ENCODE measurements around the gene TM9SF3.

Gene TM9SF3

DNA sequence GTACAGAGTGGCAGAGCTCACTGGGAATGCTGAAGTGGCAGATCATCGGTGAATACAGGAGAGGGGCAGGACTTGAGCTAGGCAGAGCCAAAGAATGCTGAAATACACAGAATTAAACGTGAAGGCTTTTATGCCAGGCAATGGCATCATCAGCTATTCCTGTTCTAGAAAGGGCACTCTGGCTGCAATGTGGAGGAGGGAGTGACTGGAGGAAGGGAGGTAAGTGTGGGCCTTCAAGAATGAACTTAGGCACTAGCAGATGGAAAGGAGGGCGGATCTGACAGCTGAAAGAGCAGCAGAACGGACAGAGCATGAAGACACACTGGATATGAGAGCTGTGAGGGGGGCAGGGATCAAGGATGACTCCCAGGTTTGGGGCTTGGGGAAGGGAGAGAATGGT lies 12.0 kb upstream of the TM9SF3 start:
- Histone ChIP-seq H3K4me3 (ENCODE audit: low read depth, low read length, poor library complexity, severe bottlenecking) (no peak overlapping the region), H3K4me1 (ENCODE audit: insufficient read depth, low read length, severe bottlenecking) (no peaks in the 10 kb centered on the region), H3K9me3 (ENCODE audit: low read length) (no peaks in the 10 kb centered on the region), H3K27ac (ENCODE audit: low read depth, low read length, poor library complexity, severe bottlenecking) (no peak overlapping the region), H3K27me3 (ENCODE audit: insufficient read depth, low read length) (no peaks in the 10 kb centered on the region), H2AFZ (ENCODE audit: low read length) (no peak overlapping the region), H3F3A (ENCODE audit: insufficient read depth, low read length) (no peaks in the 10 kb centered on the region), H3K9me2 (ENCODE audit: low read depth, low read length) (no peaks in the 10 kb centered on the region), H4K20me1 (ENCODE audit: insufficient read depth, low read length) (no peaks in the 10 kb centered on the region), H3K36me3 (ENCODE audit: insufficient read depth, low read length) (peaks cover 84% of the 10 kb centered on the region), H3K4me2 (ENCODE audit: low read length) (no peak overlapping the region), H3K9ac (ENCODE audit: low read length) (no peak overlapping the region), H3K79me2 (ENCODE audit: insufficient read depth, low read length) (no peaks in the 10 kb centered on the region)
- no peak for TF ChIP-seq EZH2 (IDR thresholded peaks at IDR 0.05; ENCODE audit: borderline replicate concordance, low read length)
- TF ChIP-seq, protein P1, sequence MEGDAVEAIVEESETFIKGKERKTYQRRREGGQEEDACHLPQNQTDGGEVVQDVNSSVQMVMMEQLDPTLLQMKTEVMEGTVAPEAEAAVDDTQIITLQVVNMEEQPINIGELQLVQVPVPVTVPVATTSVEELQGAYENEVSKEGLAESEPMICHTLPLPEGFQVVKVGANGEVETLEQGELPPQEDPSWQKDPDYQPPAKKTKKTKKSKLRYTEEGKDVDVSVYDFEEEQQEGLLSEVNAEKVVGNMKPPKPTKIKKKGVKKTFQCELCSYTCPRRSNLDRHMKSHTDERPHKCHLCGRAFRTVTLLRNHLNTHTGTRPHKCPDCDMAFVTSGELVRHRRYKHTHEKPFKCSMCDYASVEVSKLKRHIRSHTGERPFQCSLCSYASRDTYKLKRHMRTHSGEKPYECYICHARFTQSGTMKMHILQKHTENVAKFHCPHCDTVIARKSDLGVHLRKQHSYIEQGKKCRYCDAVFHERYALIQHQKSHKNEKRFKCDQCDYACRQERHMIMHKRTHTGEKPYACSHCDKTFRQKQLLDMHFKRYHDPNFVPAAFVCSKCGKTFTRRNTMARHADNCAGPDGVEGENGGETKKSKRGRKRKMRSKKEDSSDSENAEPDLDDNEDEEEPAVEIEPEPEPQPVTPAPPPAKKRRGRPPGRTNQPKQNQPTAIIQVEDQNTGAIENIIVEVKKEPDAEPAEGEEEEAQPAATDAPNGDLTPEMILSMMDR (IDR thresholded peaks at IDR 0.05; ENCODE audit: low read length): no peak

DNA sequence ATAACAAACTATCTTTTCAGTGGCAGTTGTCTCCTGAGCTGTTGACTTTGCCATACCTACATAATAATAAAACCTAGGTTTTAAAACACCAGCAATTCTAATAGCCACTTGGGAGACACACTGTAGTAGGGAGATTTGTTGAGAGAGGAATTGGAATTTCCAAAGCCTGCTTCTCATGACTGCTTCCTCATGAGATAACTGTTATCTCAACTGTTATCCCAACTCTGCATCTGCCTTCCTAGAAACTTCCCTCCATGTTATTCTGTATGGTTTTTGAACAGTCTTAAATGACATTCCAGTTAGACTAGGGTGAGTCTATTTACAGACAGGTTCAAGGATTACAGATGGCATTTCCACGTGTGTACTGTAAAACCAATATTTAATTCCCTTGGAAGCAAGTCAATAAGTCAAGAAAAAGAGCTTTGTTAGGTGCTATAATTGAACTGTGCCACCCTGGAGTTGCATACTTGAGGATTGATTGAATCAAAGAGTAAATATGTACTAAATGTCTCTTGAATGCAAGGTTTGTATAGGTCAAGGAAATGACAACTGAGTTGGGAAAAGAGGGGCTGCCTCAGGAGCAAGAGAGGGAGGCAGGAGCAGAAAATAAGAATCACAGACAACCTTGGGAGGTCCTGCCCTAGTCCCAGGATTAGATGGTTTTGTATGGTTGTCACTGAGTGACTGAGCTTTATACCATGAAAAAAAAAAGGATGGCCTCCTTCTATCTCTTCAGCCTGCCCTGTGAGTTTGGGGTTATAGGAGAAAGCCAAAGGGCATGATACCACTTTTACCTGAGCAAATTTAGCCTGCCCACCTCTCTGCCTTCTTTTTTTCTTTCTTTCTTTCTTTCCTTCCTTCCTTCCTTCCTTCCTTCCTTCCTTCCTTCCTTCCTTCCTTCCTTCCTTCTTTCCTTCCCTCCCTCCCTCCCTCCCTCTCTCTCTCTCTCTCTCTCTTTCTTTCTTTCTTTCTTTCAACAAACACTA lies 9.9 kb upstream of the TM9SF3 start:
- TF ChIP-seq, protein P1 (IDR thresholded peaks at IDR 0.05; ENCODE audit: low read length): no peak
- no peak for TF ChIP-seq EZH2 (IDR thresholded peaks at IDR 0.05; ENCODE audit: borderline replicate concordance, low read length)
- H3K27ac ChIP-seq (ENCODE audit: low read depth, low read length, poor library complexity, severe bottlenecking): no peak overlapping the region

DNA sequence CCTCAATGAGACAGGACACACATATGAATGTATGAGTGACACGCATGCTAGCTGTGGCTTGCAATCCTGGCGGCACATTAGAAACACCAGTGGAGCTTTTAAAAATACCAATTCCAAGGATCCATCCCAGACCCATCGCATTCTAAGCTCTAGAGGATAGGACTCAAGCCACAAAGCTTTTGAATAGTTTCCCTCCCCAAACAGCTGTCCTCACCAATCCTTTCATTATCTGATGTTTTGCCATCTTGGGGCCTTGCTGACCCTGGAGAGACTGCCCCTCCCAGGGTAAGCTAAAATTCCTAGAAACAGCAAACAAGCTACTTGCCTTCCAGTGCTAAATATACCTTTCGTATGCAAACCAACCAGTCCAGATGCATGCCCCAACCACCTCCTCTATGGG lies 8.9 kb upstream of the TM9SF3 start:
- Histone ChIP-seq H3F3A (ENCODE audit: insufficient read depth, low read length) (no peaks in the 10 kb centered on the region), H3K27ac (ENCODE audit: low read depth, low read length, poor library complexity, severe bottlenecking) (no peak overlapping the region), H3K9ac (ENCODE audit: low read length) (no peak overlapping the region), H3K79me2 (ENCODE audit: insufficient read depth, low read length) (no peaks in the 10 kb centered on the region), H3K4me2 (ENCODE audit: low read length) (no peak overlapping the region), H3K9me3 (ENCODE audit: low read length) (no peaks in the 10 kb centered on the region), H4K20me1 (ENCODE audit: insufficient read depth, low read length) (no peaks in the 10 kb centered on the region), H3K27me3 (ENCODE audit: insufficient read depth, low read length) (no peaks in the 10 kb centered on the region), H3K4me1 (ENCODE audit: insufficient read depth, low read length, severe bottlenecking) (no peaks in the 10 kb centered on the region), H3K36me3 (ENCODE audit: insufficient read depth, low read length) (peaks cover 70% of the 10 kb centered on the region), H3K4me3 (ENCODE audit: low read depth, low read length, poor library complexity, severe bottlenecking) (no peak overlapping the region), H3K9me2 (ENCODE audit: low read depth, low read length) (no peaks in the 10 kb centered on the region), H2AFZ (ENCODE audit: low read length) (no peak overlapping the region)
- TF ChIP-seq EZH2 (IDR thresholded peaks at IDR 0.05; ENCODE audit: borderline replicate concordance, low read length): no peak
- TF ChIP-seq, protein P1 (IDR thresholded peaks at IDR 0.05; ENCODE audit: low read length): no peak

More for the DNA sequence above, 9.9 kb upstream of the TM9SF3 start:
- no peaks in the 10 kb centered on the region for H4K20me1 ChIP-seq (ENCODE audit: insufficient read depth, low read length)
- H3K4me3 ChIP-seq (ENCODE audit: low read depth, low read length, poor library complexity, severe bottlenecking): no peak overlapping the region
- no peaks in the 10 kb centered on the region for H3K79me2 ChIP-seq (ENCODE audit: insufficient read depth, low read length)
- H3K4me2 ChIP-seq (ENCODE audit: low read length): no peak overlapping the region
- no peaks in the 10 kb centered on the region for H3K9me2 ChIP-seq (ENCODE audit: low read depth, low read length)
- no peaks in the 10 kb centered on the region for H3F3A ChIP-seq (ENCODE audit: insufficient read depth, low read length)
- H3K9ac ChIP-seq (ENCODE audit: low read length): no peak overlapping the region
- no peak overlapping the region for H2AFZ ChIP-seq (ENCODE audit: low read length)
- H3K4me1 ChIP-seq (ENCODE audit: insufficient read depth, low read length, severe bottlenecking): no peaks in the 10 kb centered on the region
- no peaks in the 10 kb centered on the region for H3K27me3 ChIP-seq (ENCODE audit: insufficient read depth, low read length)
- H3K36me3 ChIP-seq (ENCODE audit: insufficient read depth, low read length): peaks cover 76% of the 10 kb centered on the region
- H3K9me3 ChIP-seq (ENCODE audit: low read length): no peaks in the 10 kb centered on the region
